Placental pericyte (primary cell): Measurements from ENCODE around the gene GPR135. TPM values are rescaled to one million over a fixed set of nuclear protein-coding genes. Genes with fewer than 3 reads are reported as not detected.

Experiments used
- total RNA-seq: library from RNA; depleted of rRNA; stranded (reverse); fragments of >200 nt; gene quantifications from 2 replicates; pipeline ENCODE4 v1.2.3, GENCODE V29; 2012

GPR135 gene
- total RNA-seq, result 3.3 and 4.2 TPM in 2 replicates

GRCh38 chr14:59465316-59466135 is at the start of gene GPR135:
Gene GPR135, minus strand, starts transcription at chr14:59465380. Its CDS starts 154 bp downstream, at chr14:59465226.

DNA sequence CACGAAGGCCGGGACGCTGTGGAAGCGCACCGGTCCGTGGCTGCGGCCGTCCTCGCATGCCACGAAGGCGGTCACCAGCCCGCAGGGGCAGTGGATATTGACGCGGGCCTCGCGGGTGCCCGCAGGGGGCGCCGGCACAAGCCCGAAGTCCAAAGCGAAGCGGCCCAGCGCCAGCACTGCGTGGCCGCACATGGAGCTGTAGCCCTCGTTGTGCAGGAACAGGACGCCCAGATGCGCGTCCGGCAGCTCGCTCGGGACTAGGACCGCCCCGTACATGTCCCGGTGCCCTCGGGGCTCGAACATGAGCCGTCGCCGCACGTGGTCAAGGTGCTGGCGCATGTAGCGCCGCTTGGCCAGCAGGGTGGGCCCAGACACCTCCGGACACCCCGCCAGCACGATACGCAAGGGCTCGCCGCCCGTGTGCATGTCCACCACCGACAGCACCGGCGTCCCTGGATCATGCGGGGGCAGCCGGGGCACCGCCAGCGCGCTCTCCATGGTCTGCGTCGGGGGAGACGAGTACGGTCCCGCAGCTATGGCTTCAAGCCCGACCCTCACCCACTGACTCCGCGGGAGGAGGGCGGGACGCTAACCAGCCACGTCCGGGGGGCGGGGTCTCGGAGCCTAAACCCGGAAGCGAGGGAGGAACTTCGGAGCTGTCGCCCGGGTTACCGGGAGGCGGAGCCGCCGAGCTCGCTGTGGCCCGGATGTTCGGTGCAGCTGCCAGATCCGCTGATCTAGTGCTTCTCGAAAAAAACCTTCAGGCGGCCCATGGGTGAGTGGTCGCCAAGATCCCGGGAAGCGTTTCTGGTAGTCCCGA is 18.8 kb upstream of the GPR135 start, which contains the start of the genes JKAMP and L3HYPDH:
JKAMP (plus strand) TSS at position 699 of the 820 bp plus-strand sequence; CDS start at position 772, 73 bp downstream.
L3HYPDH (minus strand) TSS at position 590 of the 820 bp plus-strand sequence; CDS start at position 498, 92 bp downstream.

Other genes starting within 250 kb of the GPR135 start
- 37.0 and 54.7 TPM in 2 replicates for gene L3HYPDH, start 19.0 kb upstream of the GPR135 start, total RNA-seq
- 98.9 and 137 TPM in 2 replicates for gene JKAMP, start 19.1 kb upstream of the GPR135 start, total RNA-seq
- not detected in 2 replicates for gene CCDC175, start 111.4 kb upstream of the GPR135 start, total RNA-seq